ENCODE results near the gene FCN2.
A peak's percentile ranks its signal among the peaks of the same experiment; 100 is the strongest.

Gene FCN2

GRCh38 chr9:134869554-134870300, 10.9 kb upstream of the FCN2 start:
- no peak for DNase-seq

GRCh38 chr9:134870301-134870694, 10.3 kb upstream of the FCN2 start:
- DNase-seq = no peak

- no peak for DNase-seq
These were observed 9.6 kb upstream of the FCN2 start for GRCh38 chr9:134870746-134871662.

- no peak for DNase-seq
These were observed 8.8 kb upstream of the FCN2 start for GRCh38 chr9:134871697-134872340.

- no peak for DNase-seq
These were observed 8.0 kb upstream of the FCN2 start for GRCh38 chr9:134872482-134873231.

GRCh38 chr9:134875371-134875770, 5.2 kb upstream of the FCN2 start:
- peak; percentile 59 to 62 for DNase-seq

- no peak for DNase-seq
These were observed 3.1 kb upstream of the FCN2 start for GRCh38 chr9:134877541-134877940.

GRCh38 chr9:134879664-134880483, 736 bp upstream of the FCN2 start:
- DNase-seq = no peak

GRCh38 chr9:134881313-134881670, 682 bp downstream of the FCN2 start:
- DNase-seq = no peak

GRCh38 chr9:134882204-134882785, 1.7 kb downstream of the FCN2 start:
- no peak for DNase-seq

- DNase-seq = no peak
These were observed 2.6 kb downstream of the FCN2 start for GRCh38 chr9:134883040-134883782.

GRCh38 chr9:134884492-134884891, 3.9 kb downstream of the FCN2 start:
- DNase-seq = no peak

- DNase-seq = no peak
These were observed 4.5 kb downstream of the FCN2 start for GRCh38 chr9:134885001-134885678.

GRCh38 chr9:134885679-134886412, 5.2 kb downstream of the FCN2 start:
- no peak for DNase-seq

- DNase-seq = no peak
These were observed 5.9 kb downstream of the FCN2 start for GRCh38 chr9:134886413-134886913.

GRCh38 chr9:134887219-134887618, 6.6 kb downstream of the FCN2 start:
- no peak for DNase-seq

GRCh38 chr9:134887686-134888602, 7.3 kb downstream of the FCN2 start:
- DNase-seq = peak; percentile 11 to 20

- DNase-seq = no peak
These were observed 8.1 kb downstream of the FCN2 start for GRCh38 chr9:134888603-134889190.

All from inflammatory macrophage treated with lipopolysaccharide for 1 hour (primary cell).